BLaER1 (cell line): Measurements from ENCODE around the gene FBXL17.

Experiments
- H3K27ac ChIP-seq: shearing (Covaris generic); formaldehyde crosslinking; 2 replicates; pipeline ENCODE4 v1.8.1; 2022
- H3K27me3 ChIP-seq: shearing (Covaris generic); formaldehyde crosslinking; 2 replicates; pipeline ENCODE4 v1.8.1; 2022
- H3K36me3 ChIP-seq: shearing (Covaris generic); formaldehyde crosslinking; 2 replicates; pipeline ENCODE4 v1.8.1; 2022
- H3K4me1 ChIP-seq: shearing (Covaris generic); formaldehyde crosslinking; 2 replicates; pipeline ENCODE4 v1.8.1; 2022
- H3K4me2 ChIP-seq: shearing (Covaris generic); formaldehyde crosslinking; 2 replicates; pipeline ENCODE4 v1.8.1; 2022
- H3K4me3 ChIP-seq: shearing (Covaris generic); formaldehyde crosslinking; 2 replicates; pipeline ENCODE4 v1.8.1; 2022
- H3K9ac ChIP-seq: shearing (Covaris generic); formaldehyde crosslinking; 2 replicates; pipeline ENCODE4 v1.8.1; 2022
- H3K9me3 ChIP-seq: shearing (Covaris generic); formaldehyde crosslinking; 2 replicates; pipeline ENCODE4 v1.8.1; 2022
- H4K20me1 ChIP-seq: shearing (Covaris generic); formaldehyde crosslinking; 2 replicates; pipeline ENCODE4 v1.8.1; 2022
- Cebpa-rat ChIP-seq: shearing (Covaris generic); IDR thresholded peaks from 2 replicates; pipeline ENCODE4 v1.8.1; 2022

The FBXL17 gene

DNA sequence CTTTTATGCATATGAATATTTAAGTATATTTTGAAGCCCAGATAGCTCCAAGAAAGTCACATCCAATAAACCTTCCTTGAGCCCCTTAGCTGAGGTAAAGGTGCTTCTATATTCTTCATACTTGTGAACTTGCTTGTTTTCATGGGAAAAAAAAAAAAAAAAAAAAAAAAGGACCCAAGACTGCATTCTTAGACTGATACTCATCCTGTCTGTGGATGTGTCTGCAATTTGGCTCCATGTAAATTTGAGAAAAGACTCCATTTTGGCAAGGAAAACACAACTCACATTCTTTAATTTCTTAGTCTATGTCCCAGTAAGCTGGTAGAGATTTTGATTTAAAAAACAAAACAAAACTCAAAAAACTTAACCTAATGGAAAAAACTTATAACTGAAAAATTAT lies 238.3 kb downstream of the FBXL17 start:
- H3K4me2 ChIP-seq = no peak overlapping the region
- no peak overlapping the region for H3K27ac ChIP-seq
- H4K20me1 ChIP-seq = no peaks in the 10 kb centered on the region
- H3K27me3 ChIP-seq = no peaks in the 10 kb centered on the region
- H3K4me1 ChIP-seq = no peaks in the 10 kb centered on the region
- no peak for TF ChIP-seq Cebpa-rat
- no peak overlapping the region for H3K4me3 ChIP-seq
- H3K9me3 ChIP-seq = no peaks in the 10 kb centered on the region
- H3K36me3 ChIP-seq = no peaks in the 10 kb centered on the region
- H3K9ac ChIP-seq = no peak overlapping the region

DNA sequence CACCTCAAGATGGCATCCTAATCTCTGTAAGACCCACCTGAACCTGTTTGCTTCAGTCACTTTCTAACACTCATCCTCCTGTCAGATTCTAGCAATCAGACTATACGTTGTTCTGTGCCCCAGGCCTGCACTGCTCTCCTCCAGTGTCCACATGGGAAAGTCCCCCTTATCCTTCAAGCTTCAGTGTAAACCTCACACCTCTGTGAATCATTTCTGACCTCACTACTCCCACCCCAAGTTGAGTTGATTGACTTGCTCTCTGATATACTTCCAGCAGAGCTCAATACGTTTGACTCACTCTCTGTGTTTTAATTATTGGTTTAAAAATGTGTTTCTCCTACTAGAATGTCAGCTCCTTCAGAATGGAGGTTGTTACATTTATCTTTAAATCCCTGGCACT lies 240.2 kb downstream of the FBXL17 start:
- Histone ChIP-seq H3K9me3 (no peaks in the 10 kb centered on the region), H3K4me1 (no peaks in the 10 kb centered on the region), H3K27me3 (no peaks in the 10 kb centered on the region), H3K4me2 (no peak overlapping the region), H4K20me1 (no peaks in the 10 kb centered on the region), H3K36me3 (no peaks in the 10 kb centered on the region), H3K9ac (no peak overlapping the region), H3K27ac (no peak overlapping the region), H3K4me3 (no peak overlapping the region)
- TF ChIP-seq Cebpa-rat = no peak

DNA sequence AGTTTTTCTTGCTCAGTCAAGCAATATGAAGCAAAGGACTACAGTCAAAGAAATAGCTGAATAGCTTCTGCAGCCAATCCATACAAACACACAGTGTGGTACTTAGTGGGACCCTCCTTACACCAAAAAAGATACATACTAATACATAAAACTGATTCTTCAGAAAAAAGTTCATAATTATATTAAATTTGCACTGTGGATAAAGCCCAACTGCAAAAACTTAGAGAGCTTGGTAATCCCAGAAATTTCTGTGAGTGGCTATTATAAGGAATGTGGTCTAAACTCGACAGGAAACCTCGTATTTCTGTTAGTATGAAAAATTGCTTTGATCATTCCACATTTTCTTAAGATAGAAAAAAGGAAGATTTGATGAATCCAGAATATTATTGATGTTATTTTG lies 245.4 kb downstream of the FBXL17 start:
- Histone ChIP-seq H3K4me3 (no peak overlapping the region), H3K9me3 (no peaks in the 10 kb centered on the region), H3K4me1 (no peaks in the 10 kb centered on the region), H3K27ac (no peak overlapping the region), H4K20me1 (no peaks in the 10 kb centered on the region), H3K36me3 (no peaks in the 10 kb centered on the region), H3K27me3 (no peaks in the 10 kb centered on the region), H3K9ac (no peak overlapping the region), H3K4me2 (no peak overlapping the region)
- TF ChIP-seq Cebpa-rat = no peak

DNA sequence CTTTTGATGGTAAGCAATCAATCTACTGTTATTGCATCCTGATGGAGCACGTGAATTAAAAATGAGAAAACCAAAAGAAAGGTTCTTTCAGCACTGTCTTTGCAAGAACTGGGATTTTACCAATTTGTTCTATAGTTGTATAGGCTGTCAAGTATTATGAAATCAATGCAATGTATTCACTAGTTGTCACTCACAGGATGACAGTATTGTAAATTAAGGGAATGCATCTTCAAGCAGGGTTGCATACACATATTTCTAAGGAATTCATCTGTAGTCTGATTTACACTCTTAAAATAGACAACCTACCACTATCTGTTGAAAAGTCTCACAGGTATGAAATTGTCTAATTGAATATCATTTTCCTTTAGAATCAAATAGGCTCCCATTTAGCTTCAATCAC lies 252.8 kb downstream of the FBXL17 start:
- no peaks in the 10 kb centered on the region for H3K36me3 ChIP-seq
- no peaks in the 10 kb centered on the region for H3K27me3 ChIP-seq
- no peak overlapping the region for H3K4me3 ChIP-seq
- no peak overlapping the region for H3K27ac ChIP-seq
- H3K4me1 ChIP-seq = peaks cover 4% of the 10 kb centered on the region; the same call in 1 of the 2 replicates
- H4K20me1 ChIP-seq = no peaks in the 10 kb centered on the region
- H3K4me2 ChIP-seq = no peak overlapping the region
- H3K9me3 ChIP-seq = no peaks in the 10 kb centered on the region
- no peak overlapping the region for H3K9ac ChIP-seq
- no peak for TF ChIP-seq Cebpa-rat

DNA sequence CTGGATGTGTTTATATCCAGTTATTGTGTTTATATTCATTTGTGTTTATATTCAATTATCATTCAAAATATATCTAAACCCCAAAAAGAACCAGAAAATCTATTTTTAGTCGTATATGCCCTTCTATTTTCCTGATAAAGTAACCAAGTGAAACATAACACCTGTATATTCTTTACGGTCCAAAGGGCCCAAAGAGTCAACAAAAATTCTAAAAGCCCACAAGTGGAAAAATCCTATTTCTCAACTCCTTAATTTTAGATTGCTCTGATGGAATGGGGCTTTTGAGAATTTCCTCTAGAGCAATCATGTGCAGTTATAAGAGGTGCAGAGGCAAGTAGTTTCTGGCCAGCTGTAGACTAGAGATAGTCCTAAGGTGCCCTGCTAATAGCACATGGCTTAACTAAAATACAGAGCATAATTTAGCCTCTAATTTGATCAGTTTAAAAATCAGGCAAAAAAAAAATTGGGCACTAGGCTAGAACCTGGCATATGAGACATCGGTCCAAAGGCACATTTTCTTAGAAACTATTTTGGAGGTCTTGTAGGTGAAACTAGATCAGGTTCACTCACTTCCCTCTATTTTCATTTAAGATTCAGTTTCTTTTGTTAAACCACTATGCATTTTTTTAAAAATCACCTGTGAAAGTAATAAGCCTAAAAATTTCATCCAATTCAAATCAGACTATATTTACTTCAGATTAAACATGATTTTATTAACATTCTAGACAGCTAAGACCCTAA lies 256.0 kb downstream of the FBXL17 start:
- TF ChIP-seq Cebpa-rat = no peak
- H3K9ac ChIP-seq = no peak overlapping the region
- no peaks in the 10 kb centered on the region for H3K36me3 ChIP-seq
- no peaks in the 10 kb centered on the region for H3K27me3 ChIP-seq
- no peak overlapping the region for H3K27ac ChIP-seq
- no peaks in the 10 kb centered on the region for H4K20me1 ChIP-seq
- H3K4me3 ChIP-seq = no peak overlapping the region
- no peaks in the 10 kb centered on the region for H3K9me3 ChIP-seq
- no peak overlapping the region for H3K4me2 ChIP-seq
- peaks cover 4% of the 10 kb centered on the region; the same call in 1 of the 2 replicates for H3K4me1 ChIP-seq

DNA sequence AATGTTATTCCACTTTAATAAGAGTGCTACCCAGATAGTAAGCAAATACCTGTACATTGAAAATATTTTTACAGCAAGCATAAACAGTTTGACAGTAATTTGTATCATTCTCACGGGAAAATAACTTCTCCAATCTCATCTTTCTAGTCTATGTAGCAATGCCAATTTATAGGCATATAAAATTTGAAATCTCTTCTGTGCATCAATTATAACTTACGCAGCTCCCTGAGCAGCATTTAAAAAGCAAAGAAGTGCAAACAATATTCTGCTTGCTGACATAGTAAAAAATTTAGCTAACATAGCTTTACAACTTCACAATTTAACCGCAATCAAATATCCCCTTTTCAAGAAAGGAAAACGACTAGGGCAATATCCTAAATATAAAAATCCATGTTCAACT lies 257.3 kb downstream of the FBXL17 start:
- H3K4me1 ChIP-seq = peaks cover 4% of the 10 kb centered on the region; the same call in 1 of the 2 replicates
- H3K4me3 ChIP-seq = no peak overlapping the region
- no peak for TF ChIP-seq Cebpa-rat
- H3K27ac ChIP-seq = no peak overlapping the region
- H4K20me1 ChIP-seq = no peaks in the 10 kb centered on the region
- no peaks in the 10 kb centered on the region for H3K9me3 ChIP-seq
- no peaks in the 10 kb centered on the region for H3K27me3 ChIP-seq
- H3K4me2 ChIP-seq = no peak overlapping the region
- H3K9ac ChIP-seq = no peak overlapping the region
- H3K36me3 ChIP-seq = no peaks in the 10 kb centered on the region

DNA sequence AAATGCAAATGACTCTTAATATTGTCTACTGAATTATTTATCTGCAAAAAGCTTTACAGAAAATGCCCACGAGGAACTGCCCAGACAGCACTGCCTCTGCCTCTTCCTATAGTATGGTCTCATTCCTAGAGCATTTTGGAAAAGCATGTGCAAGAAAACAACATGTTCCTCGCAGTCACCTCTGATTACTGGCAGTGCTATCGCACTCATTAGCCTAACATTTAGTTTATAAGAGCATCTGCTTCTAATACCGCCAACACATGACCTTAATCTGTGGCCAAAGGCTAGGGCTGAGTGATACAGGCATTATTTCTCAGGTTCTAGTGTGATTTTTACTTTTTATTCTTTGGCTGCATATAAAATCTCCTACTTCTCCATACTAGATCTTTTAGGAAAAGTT lies 259.2 kb downstream of the FBXL17 start:
- TF ChIP-seq Cebpa-rat = no peak
- no peak overlapping the region for H3K27ac ChIP-seq

DNA sequence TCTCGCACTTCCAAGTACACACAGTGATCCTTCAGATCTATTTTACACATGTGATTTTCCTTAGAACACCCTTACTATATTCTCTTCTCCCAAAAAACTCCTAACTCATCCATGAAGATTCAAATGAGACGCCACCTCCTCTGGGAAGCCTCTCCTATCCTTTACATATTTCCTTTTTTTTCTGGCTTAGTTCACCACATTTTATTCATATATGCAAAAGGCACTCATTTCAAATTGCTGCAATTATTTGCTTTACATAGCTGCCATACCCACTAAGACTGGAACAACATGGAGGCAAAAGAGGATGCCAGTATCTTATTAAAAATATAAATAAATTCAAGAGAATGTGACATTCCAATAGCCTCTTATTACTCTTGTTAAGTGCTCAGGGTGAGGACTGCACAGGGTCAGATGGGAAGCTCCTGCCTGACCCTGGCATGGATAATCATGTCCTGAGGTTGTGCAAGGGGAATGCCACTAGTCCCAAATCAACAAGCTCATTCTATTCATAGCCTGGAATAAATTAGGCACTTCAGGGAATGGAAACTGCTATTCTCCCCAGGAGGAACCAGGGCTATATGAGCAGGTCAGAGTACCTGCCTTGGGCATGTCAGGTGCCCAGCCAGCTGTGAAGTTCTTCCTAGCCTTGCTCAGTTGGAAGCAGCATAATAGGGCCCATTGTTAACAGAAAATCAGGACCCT lies 262.9 kb downstream of the FBXL17 start:
- H3K4me3 ChIP-seq = no peak overlapping the region
- no peak overlapping the region for H3K27ac ChIP-seq
- H3K9me3 ChIP-seq = no peaks in the 10 kb centered on the region
- H3K4me2 ChIP-seq = no peak overlapping the region
- H3K27me3 ChIP-seq = no peaks in the 10 kb centered on the region
- H3K4me1 ChIP-seq = no peaks in the 10 kb centered on the region
- no peak overlapping the region for H3K9ac ChIP-seq
- TF ChIP-seq Cebpa-rat = no peak
- no peaks in the 10 kb centered on the region for H4K20me1 ChIP-seq
- H3K36me3 ChIP-seq = no peaks in the 10 kb centered on the region

More for the DNA sequence above, 259.2 kb downstream of the FBXL17 start:
- Histone ChIP-seq H3K27me3 (no peaks in the 10 kb centered on the region), H3K4me1 (peaks cover 4% of the 10 kb centered on the region; the same call in 1 of the 2 replicates), H3K36me3 (no peaks in the 10 kb centered on the region), H3K4me2 (no peak overlapping the region), H3K9ac (no peak overlapping the region), H3K4me3 (no peak overlapping the region), H4K20me1 (no peaks in the 10 kb centered on the region), H3K9me3 (no peaks in the 10 kb centered on the region)

DNA sequence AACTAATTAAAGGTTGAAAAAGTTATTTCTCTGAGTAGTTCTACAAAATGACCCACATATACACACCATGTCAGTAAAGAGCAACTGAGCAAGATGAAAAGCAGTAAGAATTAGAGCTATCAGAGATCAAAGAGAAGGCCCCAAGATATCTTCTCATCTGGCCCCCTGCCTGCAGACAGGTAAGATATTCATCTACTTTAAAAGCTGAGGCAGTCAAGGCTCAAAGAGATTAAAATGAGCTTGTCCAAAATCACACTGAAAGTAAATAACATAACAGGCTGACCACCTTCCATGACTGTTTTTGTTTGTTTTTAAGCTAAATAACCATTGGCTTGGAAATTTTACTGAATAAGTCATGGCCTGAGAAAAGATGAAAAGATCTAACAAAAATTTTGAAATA lies 266.2 kb downstream of the FBXL17 start:
- Histone ChIP-seq H3K27me3 (no peaks in the 10 kb centered on the region), H3K4me2 (no peak overlapping the region)

DNA sequence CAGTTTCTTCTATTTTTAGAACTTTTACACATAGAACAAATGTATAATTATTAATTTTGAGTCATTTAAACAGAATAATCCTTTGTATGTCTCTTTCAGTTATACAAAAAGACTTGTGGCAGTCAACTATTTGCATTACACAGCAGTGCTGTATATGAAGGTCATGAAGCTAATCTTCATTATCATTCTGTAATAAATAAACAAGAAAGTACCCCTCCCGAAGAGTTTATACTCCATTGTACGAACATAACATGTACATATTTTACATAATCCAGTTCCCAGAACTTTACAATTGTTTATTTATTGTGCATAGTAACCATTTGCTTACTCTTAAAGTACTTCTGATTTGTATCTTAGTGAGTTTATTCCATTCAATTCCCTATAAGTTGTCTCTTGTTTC lies 267.9 kb downstream of the FBXL17 start:
- H3K27ac ChIP-seq = no peak overlapping the region
- no peaks in the 10 kb centered on the region for H3K9me3 ChIP-seq
- no peak for TF ChIP-seq Cebpa-rat
- H3K4me2 ChIP-seq = no peak overlapping the region
- no peak overlapping the region for H3K9ac ChIP-seq
- H3K27me3 ChIP-seq = no peaks in the 10 kb centered on the region
- no peak overlapping the region for H3K4me3 ChIP-seq
- no peaks in the 10 kb centered on the region for H4K20me1 ChIP-seq
- no peaks in the 10 kb centered on the region for H3K4me1 ChIP-seq
- no peaks in the 10 kb centered on the region for H3K36me3 ChIP-seq

More for the DNA sequence above, 266.2 kb downstream of the FBXL17 start:
- H3K27ac ChIP-seq = no peak overlapping the region
- no peaks in the 10 kb centered on the region for H4K20me1 ChIP-seq
- H3K9ac ChIP-seq = no peak overlapping the region
- no peak overlapping the region for H3K4me3 ChIP-seq
- TF ChIP-seq Cebpa-rat = no peak
- H3K9me3 ChIP-seq = no peaks in the 10 kb centered on the region
- no peaks in the 10 kb centered on the region for H3K36me3 ChIP-seq
- no peaks in the 10 kb centered on the region for H3K4me1 ChIP-seq
